Skeletal muscle tissue (tissue), 4 donors: ENCODE results near the gene PYCARD. TPM values are rescaled to one million over a fixed set of nuclear protein-coding genes. Genes with fewer than 3 reads are reported as not detected.

ENCODE experiments used
- H3K27ac ChIP-seq: one replicate; pipeline ENCODE4 v1.7.0; 2013; ENCODE audit warnings: mild to moderate bottlenecking, low read depth, low read length, inconsistent platforms
- H3K27me3 ChIP-seq, 3 donors: one replicate each; pipeline ENCODE4 v1.7.0; 2013; ENCODE audit warnings: low read length in 3 of 3; ENCODE audit not compliant: control insufficient read depth in 3 of 3, insufficient read depth in 3 of 3
- H3K36me3 ChIP-seq, 3 donors: one replicate each; pipeline ENCODE4 v1.7.0; 2013; ENCODE audit warnings: low read length in 3 of 3; ENCODE audit not compliant: control insufficient read depth in 3 of 3, insufficient read depth in 3 of 3
- H3K4me1 ChIP-seq, 3 donors: one replicate each; pipeline ENCODE4 v1.7.0; 2013; ENCODE audit warnings: low read length in 3 of 3, mild to moderate bottlenecking in 3 of 3; ENCODE audit not compliant: control insufficient read depth in 3 of 3, insufficient read depth in 3 of 3
- H3K4me3 ChIP-seq, 3 donors: one replicate each; pipeline ENCODE4 v1.7.0; 2013; ENCODE audit warnings: low read length in 3 of 3
- H3K9ac ChIP-seq, 3 donors: one replicate each; pipeline ENCODE4 v1.7.0; 2013; ENCODE audit warnings: low read length in 3 of 3, mild to moderate bottlenecking in 3 of 3, moderate library complexity in 2 of 3, low read depth in 1 of 3
- H3K9me3 ChIP-seq, 3 donors: one replicate each; pipeline ENCODE4 v1.7.0; 2013; ENCODE audit warnings: low read length in 3 of 3; ENCODE audit not compliant: control insufficient read depth in 3 of 3
- total RNA-seq: library from RNA; depleted of rRNA; stranded (reverse); fragments of >200 nt; gene quantifications from one replicate; pipeline ENCODE4 v1.2.3, GENCODE V29; 2014
- donor health status: Osteomylitis.

Gene PYCARD
- total RNA-seq, 1 donor from 2014 or later, result 27.1 TPM

- Histone ChIP-seq H3K4me1 (peaks cover 4 to 7% (median 6%) of the 10 kb centered on the region in 3 donors), H3K27me3 (no peaks in the 10 kb centered on the region), H3K36me3 (peaks cover 4 to 7% (median 5%) of the 10 kb centered on the region in 3 donors), H3K9me3 (no peaks in the 10 kb centered on the region), H3K4me3 (no peak overlapping the region), H3K9ac (peak overlapping the region in 1 of 3 donors; percentile 25), H3K27ac (no peak overlapping the region)
Measured at GRCh38 chr16:31229501-31229900, 26.9 kb upstream of the PYCARD start.

GRCh38 chr16:31228206-31228605 lies 25.6 kb upstream of the PYCARD start:
- H3K36me3 ChIP-seq, result peaks cover 10 to 14% (median 10%) of the 10 kb centered on the region in 3 donors
- no peaks in the 10 kb centered on the region for H3K27me3 ChIP-seq
- H3K4me3 ChIP-seq, result no peak overlapping the region
- peaks cover 4 to 7% (median 6%) of the 10 kb centered on the region in 3 donors for H3K4me1 ChIP-seq
- no peaks in the 10 kb centered on the region for H3K9me3 ChIP-seq
- no peak overlapping the region for H3K27ac ChIP-seq
- H3K9ac ChIP-seq, result no peak overlapping the region

GRCh38 chr16:31225193-31225592 lies 22.6 kb upstream of the PYCARD start:
- Histone ChIP-seq H3K9ac (no peak overlapping the region), H3K36me3 (peaks cover 21 to 28% (median 27%) of the 10 kb centered on the region in 3 donors), H3K4me1 (peaks cover 15 to 20% (median 17%) of the 10 kb centered on the region in 3 donors), H3K4me3 (no peak overlapping the region), H3K9me3 (no peaks in the 10 kb centered on the region), H3K27ac (no peak overlapping the region), H3K27me3 (peaks cover 0 to 3% (median 0%) of the 10 kb centered on the region in 3 donors)

DNA sequence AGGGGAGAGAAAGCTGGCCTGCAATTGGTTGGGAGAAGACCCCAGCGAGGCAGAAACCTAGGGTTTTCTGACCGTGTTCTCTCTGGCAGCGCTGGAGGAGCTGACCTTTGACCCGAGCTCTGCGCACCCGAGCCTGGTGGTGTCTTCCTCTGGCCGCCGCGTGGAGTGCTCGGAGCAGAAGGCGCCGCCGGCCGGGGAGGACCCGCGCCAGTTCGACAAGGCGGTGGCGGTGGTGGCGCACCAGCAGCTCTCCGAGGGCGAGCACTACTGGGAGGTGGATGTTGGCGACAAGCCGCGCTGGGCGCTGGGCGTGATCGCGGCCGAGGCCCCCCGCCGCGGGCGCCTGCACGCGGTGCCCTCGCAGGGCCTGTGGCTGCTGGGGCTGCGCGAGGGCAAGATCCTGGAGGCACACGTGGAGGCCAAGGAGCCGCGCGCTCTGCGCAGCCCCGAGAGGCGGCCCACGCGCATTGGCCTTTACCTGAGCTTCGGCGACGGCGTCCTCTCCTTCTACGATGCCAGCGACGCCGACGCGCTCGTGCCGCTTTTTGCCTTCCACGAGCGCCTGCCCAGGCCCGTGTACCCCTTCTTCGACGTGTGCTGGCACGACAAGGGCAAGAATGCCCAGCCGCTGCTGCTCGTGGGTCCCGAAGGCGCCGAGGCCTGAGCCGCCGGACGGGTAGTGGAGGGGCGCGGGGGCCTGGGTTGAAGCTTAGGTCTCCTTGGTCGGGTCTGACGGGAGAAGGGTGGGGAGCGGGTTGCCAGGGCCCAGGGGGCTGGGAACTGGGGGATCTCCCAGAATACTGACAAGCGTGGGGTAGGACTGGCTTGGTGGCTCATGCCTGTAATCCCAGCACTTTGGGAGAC lies 21.8 kb upstream of the PYCARD start:
- Histone ChIP-seq H3K4me3 (no peak overlapping the region), H3K27me3 (peaks cover 0 to 4% (median 0%) of the 10 kb centered on the region in 3 donors)

DNA sequence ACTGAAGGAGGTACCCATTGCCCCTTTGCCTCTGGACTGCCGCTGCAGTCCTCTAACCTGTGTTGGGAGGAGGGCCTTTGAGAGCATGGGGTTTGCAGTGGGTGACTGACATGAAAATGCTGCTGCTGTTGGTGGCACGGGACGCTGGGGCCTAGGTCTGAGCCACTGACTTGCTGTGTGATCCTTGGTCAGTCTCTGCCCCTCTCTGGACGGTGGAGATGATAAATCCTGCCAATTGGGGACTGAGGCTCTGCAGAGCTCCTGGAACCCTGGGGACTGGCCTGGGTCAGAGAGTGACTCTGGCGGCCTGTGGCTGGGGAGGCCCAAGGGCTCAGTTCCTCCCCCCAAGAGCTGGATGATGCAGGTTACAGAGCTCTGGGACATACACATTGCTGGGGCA lies 20.5 kb upstream of the PYCARD start:
- H3K27ac ChIP-seq, result no peak overlapping the region
- H3K4me3 ChIP-seq, result no peak overlapping the region
- H3K27me3 ChIP-seq, result peaks cover 0 to 6% (median 5%) of the 10 kb centered on the region in 3 donors

More for the DNA sequence above, 21.8 kb upstream of the PYCARD start:
- H3K27ac ChIP-seq, result no peak overlapping the region
- H3K9ac ChIP-seq, result peak overlapping the region in 1 of 3 donors; percentile 8
- H3K36me3 ChIP-seq, result peaks cover 21 to 29% (median 29%) of the 10 kb centered on the region in 3 donors
- no peaks in the 10 kb centered on the region for H3K9me3 ChIP-seq
- H3K4me1 ChIP-seq, result peaks cover 14 to 21% (median 20%) of the 10 kb centered on the region in 3 donors

GRCh38 chr16:31221357-31222160 lies 19.0 kb upstream of the PYCARD start:
- Histone ChIP-seq H3K9ac (peak overlapping the region in 1 of 3 donors; percentile 16), H3K36me3 (peaks cover 23 to 42% (median 37%) of the 10 kb centered on the region in 3 donors), H3K27me3 (peaks cover 6 to 12% (median 9%) of the 10 kb centered on the region in 3 donors), H3K9me3 (no peaks in the 10 kb centered on the region), H3K4me3 (peak overlapping the region in 1 of 3 donors; percentile 19), H3K4me1 (peaks cover 19 to 41% (median 36%) of the 10 kb centered on the region in 3 donors), H3K27ac (peak overlapping the region; percentile 51)

More for the DNA sequence above, 20.5 kb upstream of the PYCARD start:
- H3K9me3 ChIP-seq, result no peaks in the 10 kb centered on the region
- H3K36me3 ChIP-seq, result peaks cover 23 to 36% (median 34%) of the 10 kb centered on the region in 3 donors
- H3K4me1 ChIP-seq, result peaks cover 9 to 26% (median 26%) of the 10 kb centered on the region in 3 donors
- no peak overlapping the region for H3K9ac ChIP-seq

GRCh38 chr16:31219154-31219741 lies 16.7 kb upstream of the PYCARD start:
- H3K9me3 ChIP-seq, result no peaks in the 10 kb centered on the region
- H3K9ac ChIP-seq, result no peak overlapping the region
- H3K27me3 ChIP-seq, result peaks cover 10 to 17% (median 12%) of the 10 kb centered on the region in 3 donors
- peaks cover 37 to 62% (median 51%) of the 10 kb centered on the region in 3 donors for H3K4me1 ChIP-seq
- H3K4me3 ChIP-seq, result no peak overlapping the region
- peaks cover 15 to 39% (median 36%) of the 10 kb centered on the region in 3 donors for H3K36me3 ChIP-seq
- no peak overlapping the region for H3K27ac ChIP-seq

DNA sequence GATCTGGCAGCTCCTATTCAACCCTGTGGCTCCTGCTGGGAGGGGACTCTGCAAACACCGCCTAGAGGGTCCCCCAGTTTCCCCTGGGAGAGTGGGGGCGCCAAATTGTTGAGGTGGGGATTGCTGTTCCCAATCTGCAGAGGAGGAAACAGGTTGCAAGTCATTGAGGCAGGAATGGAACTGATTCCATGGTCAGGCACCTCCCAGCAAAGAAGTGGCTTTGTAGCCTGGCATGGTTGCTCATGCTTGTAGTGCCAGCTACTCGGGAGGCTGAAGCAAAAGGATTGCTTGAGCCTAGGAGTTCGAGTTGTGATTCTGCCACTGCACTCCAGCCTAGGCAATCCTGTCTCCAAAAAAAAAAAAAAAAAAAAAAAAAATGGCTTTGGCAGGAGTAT lies 14.6 kb upstream of the PYCARD start:
- Histone ChIP-seq H3K9me3 (no peaks in the 10 kb centered on the region), H3K4me1 (peaks cover 43 to 71% (median 54%) of the 10 kb centered on the region in 3 donors), H3K36me3 (peaks cover 8 to 28% (median 24%) of the 10 kb centered on the region in 3 donors), H3K27ac (no peak overlapping the region), H3K4me3 (peak overlapping the region in 1 of 3 donors; percentile 93), H3K9ac (peak overlapping the region; percentile 40 to 100 (median 50)), H3K27me3 (peaks cover 10 to 17% (median 12%) of the 10 kb centered on the region in 3 donors)

DNA sequence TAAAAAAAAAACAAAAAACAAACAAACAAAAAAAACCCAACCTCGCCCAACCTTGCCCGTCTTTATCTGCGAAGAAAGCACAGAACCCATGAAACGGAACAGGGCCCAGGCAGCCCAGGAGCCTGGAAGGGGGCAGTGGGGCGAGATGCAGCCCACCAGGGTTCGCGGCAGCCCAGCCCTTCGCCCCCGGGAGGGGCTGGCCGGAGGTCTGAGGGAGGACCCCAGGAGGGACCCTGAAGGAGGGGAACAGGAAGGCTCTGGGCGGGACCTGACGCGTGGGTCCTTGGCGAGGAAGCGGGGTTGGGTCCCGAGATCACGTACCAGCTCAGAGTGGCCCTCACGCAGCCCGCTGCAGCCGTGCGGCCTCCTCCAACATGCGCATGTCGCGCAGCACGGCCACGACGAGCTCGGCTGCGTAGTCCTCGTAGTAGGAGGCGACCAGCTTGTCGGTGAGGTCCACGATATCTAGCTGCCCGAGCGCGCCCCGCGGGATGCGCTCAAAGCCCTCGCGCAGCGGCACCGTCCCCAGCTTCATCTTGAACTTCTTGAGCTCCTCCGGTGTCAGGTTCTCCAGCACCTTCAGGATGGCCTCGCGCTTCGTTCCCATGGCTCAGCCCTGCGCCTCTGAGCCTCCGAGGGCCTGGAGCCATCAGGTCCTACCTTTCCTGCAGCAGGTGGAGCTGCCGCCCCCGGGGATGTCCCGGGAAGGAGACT lies 14.0 kb upstream of the PYCARD start, which contains the start of gene PYDC1:
PYDC1 (minus strand) TSS at position 714 of the 714 bp plus-strand sequence; CDS start at position 607, 107 bp downstream.
- H3K9me3 ChIP-seq, result no peaks in the 10 kb centered on the region
- peak within 1 kb of the TSS; percentile 99 for H3K27ac ChIP-seq
- peaks cover 8 to 26% (median 24%) of the 10 kb centered on the region in 3 donors for H3K36me3 ChIP-seq
- H3K4me3 ChIP-seq, result peak within 1 kb of the TSS; percentile 93
- H3K9ac ChIP-seq, result peak within 1 kb of the TSS; percentile 51 to 100 (median 98)
- H3K4me1 ChIP-seq, result peaks cover 42 to 68% (median 50%) of the 10 kb centered on the region in 3 donors
- H3K27me3 ChIP-seq, result peaks cover 10 to 16% (median 12%) of the 10 kb centered on the region in 3 donors
